ENCODE data around the gene ARFIP1. TPM values are rescaled to one million over a fixed set of nuclear protein-coding genes. Genes with fewer than 3 reads are reported as not detected.

ARFIP1 gene
- total and polyA plus RNA-seq, 2 of the 8 experiments (the other 6 are each of a cell fraction or from before 2014, with no cell fraction given) = 13.5 to 38.0 TPM

GRCh38 chr4:152894673-152895072 lies 114.9 kb downstream of the ARFIP1 start:
- Histone ChIP-seq H4K5ac (ENCODE audit: insufficient read length, low read depth, low read length) (no peak overlapping the region), H2BK20ac (ENCODE audit: low read length) (no peak overlapping the region), H3K9me3 (ENCODE audit: insufficient read depth in 2 of 2, low read depth in 1 of 2, low read length in 1 of 2) (no peaks in the 10 kb centered on the region), H2AFZ (ENCODE audit: low read length) (no peak overlapping the region), H3K14ac (ENCODE audit: insufficient read length) (no peak overlapping the region), H2BK120ac (replicated peaks; ENCODE audit: low read depth, low read length) (no peak overlapping the region), H2BK5ac (ENCODE audit: low read depth, low read length) (no peak overlapping the region), H3K79me2 (ENCODE audit: control insufficient read depth in 1 of 2, insufficient read depth in 2 of 2, low read length in 2 of 2) (no peaks in the 10 kb centered on the region), H3K56ac (replicated peaks; ENCODE audit: insufficient read length, low read depth, low read length) (no peak overlapping the region), H3K23ac (ENCODE audit: insufficient read length) (no peak overlapping the region), H3K18ac (ENCODE audit: extremely low read depth, low read length) (no peak overlapping the region), H3K4me1 (replicated peaks in 1 of 4; ENCODE audit: control insufficient read depth in 3 of 4, insufficient read depth in 4 of 4, low read length in 3 of 4) (peaks cover 0 to 3% (median 0%) of the 10 kb centered on the region in 4 experiments; a peak in 2 of 7 replicates), H2BK15ac (ENCODE audit: low read length) (no peak overlapping the region), H2AK5ac (ENCODE audit: low read depth, low read length) (no peak overlapping the region), H3K4me3 (ENCODE audit: extremely low read depth in 1 of 4, insufficient read depth in 2 of 4, low read depth in 3 of 4, low read length in 4 of 4) (no peak overlapping the region), H3K27me3 (replicated peaks in 1 of 4; ENCODE audit: control insufficient read depth in 3 of 4, extremely low read depth in 1 of 4, insufficient read depth in 3 of 4, low read length in 3 of 4) (no peaks in the 10 kb centered on the region), H3K4me2 (ENCODE audit: insufficient read depth in 1 of 2, low read depth in 2 of 2, low read length in 2 of 2) (no peak overlapping the region), H3K9ac (replicated peaks in 1 of 4; ENCODE audit: extremely low read depth in 1 of 4, low read depth in 3 of 4, low read length in 3 of 4) (no peak overlapping the region), H3K79me1 (ENCODE audit: low read depth, low read length) (no peaks in the 10 kb centered on the region), H4K8ac (ENCODE audit: extremely low read depth, insufficient read depth, low read length) (no peak overlapping the region), H4K91ac (replicated peaks; ENCODE audit: insufficient read length, low read length) (no peak overlapping the region), H3K27ac (ENCODE audit: low read depth, low read length) (no peak overlapping the region), H4K20me1 (replicated peaks in 1 of 2; ENCODE audit: control insufficient read depth in 1 of 2, insufficient read depth in 2 of 2, low read length in 2 of 2) (no peaks in the 10 kb centered on the region), H2BK12ac (ENCODE audit: low read depth, low read length) (no peak overlapping the region), H3K23me2 (ENCODE audit: low read depth, low read length) (no peaks in the 10 kb centered on the region), H3K36me3 (ENCODE audit: control insufficient read depth in 2 of 4, insufficient read depth in 4 of 4, low read length in 3 of 4) (peaks cover 0 to 6% (median 0%) of the 10 kb centered on the region in 4 experiments; a peak in 1 of 8 replicates), H3K4ac (replicated peaks; ENCODE audit: insufficient read length, low read depth, low read length) (no peak overlapping the region)
- CTCF ChIA-PET (ENCODE audit: partially characterized antibody) = no interaction called here
- whole genome bisulfite sequencing, 2 experiments (ENCODE audit: extremely low coverage in 1 of 2, insufficient coverage in 1 of 2, insufficient read length in 1 of 2, insufficient replicate concordance in 2 of 2, low coverage in 1 of 2, low lambda C conversion rate in 2 of 2, missing lambda C conversion rate in 1 of 2) = 100% methylated on average over 1 of the region's 1 CpG; no CpG with 5 or more reads in 1 of the 2 experiments
- DNase-seq (ENCODE audit: low read depth in 1 of 2, low spot score in 2 of 2) (no peak), FAIRE-seq (no peak)
- POLR2A ChIA-PET (ENCODE audit: partially characterized antibody) = interaction anchor here (2.5 kb wide), 1 partner anchor 7 kb away, joined by 7 read pairs; no protein-coding TSS in a partner anchor
- TF ChIP-seq E2F6 (IDR thresholded peaks at IDR 0.05) (no peak), CEBPB (IDR thresholded peaks at IDR 0.05; ENCODE audit: low read depth, low read length) (no peak), SIN3A (conservative IDR thresholded peaks at IDR 0.05 in 1 of 2, IDR thresholded peaks at IDR 0.05 in 1 of 2; ENCODE audit: low read depth in 1 of 2, low read length in 2 of 2) (no peak), JUN (IDR thresholded peaks at IDR 0.05; ENCODE audit: low read depth, low read length) (no peak), ASH2L (IDR thresholded peaks at IDR 0.05; ENCODE audit: low read length) (no peak), USF2 (IDR thresholded peaks at IDR 0.05; ENCODE audit: low read length) (no peak), BRCA1 (IDR thresholded peaks at IDR 0.05; ENCODE audit: low read depth, low read length) (no peak), ATF3 (IDR thresholded peaks at IDR 0.05; ENCODE audit: insufficient read depth, low read depth, low read length) (no peak)
